WTC11 (cell line): ENCODE measurements around the gene SH3BGRL3.

Experiments used
- CREB1 ChIP-seq: sonication (generic); formaldehyde crosslinking; IDR thresholded peaks from 2 replicates; pipeline ENCODE4 v1.8.0; 2023; ENCODE audit warnings: mild to moderate bottlenecking, missing genetic modification reagents
- MYBL2 ChIP-seq: sonication (generic); formaldehyde crosslinking; IDR thresholded peaks from 2 replicates; pipeline ENCODE4 v1.8.1; 2023; ENCODE audit warnings: mild to moderate bottlenecking, moderate library complexity, missing genetic modification reagents
- NFATC4 ChIP-seq: fragments of 250-450 bp; sonication (Bioruptor Pico); IDR thresholded peaks from 2 replicates; pipeline ENCODE4 v1.9.0; 2021; ENCODE audit warnings: mild to moderate bottlenecking
- TEAD4 ChIP-seq: sonication (generic); formaldehyde crosslinking; IDR thresholded peaks from 2 replicates; pipeline ENCODE4 v1.8.0; 2022; ENCODE audit warnings: mild to moderate bottlenecking, missing genetic modification reagents
- TF ChIP-seq, protein P1 (sequence below): fragments of 250-450 bp; sonication (Bioruptor Pico); IDR thresholded peaks from 2 replicates; pipeline ENCODE4 v2.1.2; 2022; ENCODE audit warnings: mild to moderate bottlenecking, moderate library complexity
- TF ChIP-seq, protein P2 (sequence below): fragments of 200-600 bp; IDR thresholded peaks from 2 replicates; pipeline ENCODE4 v1.8.0; 2022; ENCODE audit warnings: antibody characterized with exemption

DNA sequence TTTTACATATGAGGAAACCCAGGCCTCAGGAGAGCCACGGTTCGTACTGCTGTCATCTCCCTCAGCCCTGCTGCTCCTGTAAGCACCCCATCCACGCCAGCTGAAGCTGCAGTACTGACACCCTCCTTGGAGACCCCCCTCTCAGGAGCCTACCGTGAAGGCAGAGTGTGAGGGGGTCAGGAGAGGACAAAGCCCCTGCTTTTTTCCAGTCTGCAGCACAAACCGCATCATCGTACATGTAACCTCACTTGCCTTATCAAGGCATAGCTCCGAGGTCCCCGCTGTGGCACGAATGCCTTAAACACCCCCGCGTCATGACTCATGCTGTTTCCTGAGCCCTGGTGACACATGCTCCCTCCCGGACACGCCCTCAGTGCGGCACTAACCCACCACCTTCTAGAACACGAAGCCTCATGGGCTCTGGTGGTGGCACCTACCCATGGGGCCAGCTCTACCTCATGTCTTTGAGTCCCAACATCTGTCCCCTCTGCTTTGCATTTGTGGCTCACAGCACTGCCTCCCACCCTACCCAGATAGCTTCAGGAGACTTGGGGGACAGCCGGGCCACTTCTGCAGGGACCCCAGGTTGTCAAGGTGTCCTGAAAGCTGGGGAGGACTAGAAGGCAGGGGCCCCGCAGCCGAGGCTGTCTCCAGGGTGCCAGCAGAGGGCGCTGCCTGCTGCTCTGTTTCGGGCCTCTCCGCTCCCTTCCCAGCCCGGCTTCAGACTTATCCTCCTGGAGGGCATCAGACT, 4.9 kb downstream of the SH3BGRL3 start:
- TF ChIP-seq, protein P1, sequence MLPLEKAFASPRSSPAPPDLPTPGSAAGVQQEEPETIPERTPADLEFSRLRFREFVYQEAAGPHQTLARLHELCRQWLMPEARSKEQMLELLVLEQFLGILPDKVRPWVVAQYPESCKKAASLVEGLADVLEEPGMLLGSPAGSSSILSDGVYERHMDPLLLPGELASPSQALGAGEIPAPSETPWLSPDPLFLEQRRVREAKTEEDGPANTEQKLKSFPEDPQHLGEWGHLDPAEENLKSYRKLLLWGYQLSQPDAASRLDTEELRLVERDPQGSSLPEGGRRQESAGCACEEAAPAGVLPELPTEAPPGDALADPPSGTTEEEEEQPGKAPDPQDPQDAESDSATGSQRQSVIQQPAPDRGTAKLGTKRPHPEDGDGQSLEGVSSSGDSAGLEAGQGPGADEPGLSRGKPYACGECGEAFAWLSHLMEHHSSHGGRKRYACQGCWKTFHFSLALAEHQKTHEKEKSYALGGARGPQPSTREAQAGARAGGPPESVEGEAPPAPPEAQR (CRISPR knock-in tag) = no peak
- TF ChIP-seq TEAD4 (no peak), MYBL2 (CRISPR knock-in tag) (no peak), CREB1 (CRISPR knock-in tag) (no peak), NFATC4 (CRISPR knock-in tag) (no peak)
- TF ChIP-seq, protein P2, sequence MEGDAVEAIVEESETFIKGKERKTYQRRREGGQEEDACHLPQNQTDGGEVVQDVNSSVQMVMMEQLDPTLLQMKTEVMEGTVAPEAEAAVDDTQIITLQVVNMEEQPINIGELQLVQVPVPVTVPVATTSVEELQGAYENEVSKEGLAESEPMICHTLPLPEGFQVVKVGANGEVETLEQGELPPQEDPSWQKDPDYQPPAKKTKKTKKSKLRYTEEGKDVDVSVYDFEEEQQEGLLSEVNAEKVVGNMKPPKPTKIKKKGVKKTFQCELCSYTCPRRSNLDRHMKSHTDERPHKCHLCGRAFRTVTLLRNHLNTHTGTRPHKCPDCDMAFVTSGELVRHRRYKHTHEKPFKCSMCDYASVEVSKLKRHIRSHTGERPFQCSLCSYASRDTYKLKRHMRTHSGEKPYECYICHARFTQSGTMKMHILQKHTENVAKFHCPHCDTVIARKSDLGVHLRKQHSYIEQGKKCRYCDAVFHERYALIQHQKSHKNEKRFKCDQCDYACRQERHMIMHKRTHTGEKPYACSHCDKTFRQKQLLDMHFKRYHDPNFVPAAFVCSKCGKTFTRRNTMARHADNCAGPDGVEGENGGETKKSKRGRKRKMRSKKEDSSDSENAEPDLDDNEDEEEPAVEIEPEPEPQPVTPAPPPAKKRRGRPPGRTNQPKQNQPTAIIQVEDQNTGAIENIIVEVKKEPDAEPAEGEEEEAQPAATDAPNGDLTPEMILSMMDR = peak; percentile 86
